ENCODE measurements around the gene SERINC2. TPM values are rescaled to one million over a fixed set of nuclear protein-coding genes. Genes with fewer than 3 reads are reported as not detected.
"Not testable (repeated sequence)": the region's sequence is repeated elsewhere in the genome, so short reads cannot be mapped to it uniquely, and the experiment has no call there.

SERINC2 gene
- total RNA-seq, 1 donor from 2014 or later: 17.4 TPM

GRCh38 chr1:31425301-31426081 lies 12.5 kb downstream of the SERINC2 start:
- intact Hi-C loops (cut with DNase I): loop anchor here (10.0 kb wide), 1 partner anchor 241 kb away; no protein-coding TSS in a partner anchor
- no peaks in the 10 kb centered on the region for H3K9me3 ChIP-seq
- no peak overlapping the region for H3K4me3 ChIP-seq
- H3K27me3 ChIP-seq: no peaks in the 10 kb centered on the region
- H3K36me3 ChIP-seq: no peaks in the 10 kb centered on the region
- DNase-seq (ENCODE audit: extremely low spot score in 2 of 2): no peak
- H3K27ac ChIP-seq: no peak overlapping the region
- TF ChIP-seq POLR2A (IDR thresholded peaks at IDR 0.05): no peak
- no peak for TF ChIP-seq POLR2AphosphoS5 (IDR thresholded peaks at IDR 0.05; ENCODE audit: insufficient read depth in 1 of 2, low read depth in 1 of 2)
- TF ChIP-seq CTCF (IDR thresholded peaks at IDR 0.05): no peak
- H3K4me1 ChIP-seq: no peaks in the 10 kb centered on the region

DNA sequence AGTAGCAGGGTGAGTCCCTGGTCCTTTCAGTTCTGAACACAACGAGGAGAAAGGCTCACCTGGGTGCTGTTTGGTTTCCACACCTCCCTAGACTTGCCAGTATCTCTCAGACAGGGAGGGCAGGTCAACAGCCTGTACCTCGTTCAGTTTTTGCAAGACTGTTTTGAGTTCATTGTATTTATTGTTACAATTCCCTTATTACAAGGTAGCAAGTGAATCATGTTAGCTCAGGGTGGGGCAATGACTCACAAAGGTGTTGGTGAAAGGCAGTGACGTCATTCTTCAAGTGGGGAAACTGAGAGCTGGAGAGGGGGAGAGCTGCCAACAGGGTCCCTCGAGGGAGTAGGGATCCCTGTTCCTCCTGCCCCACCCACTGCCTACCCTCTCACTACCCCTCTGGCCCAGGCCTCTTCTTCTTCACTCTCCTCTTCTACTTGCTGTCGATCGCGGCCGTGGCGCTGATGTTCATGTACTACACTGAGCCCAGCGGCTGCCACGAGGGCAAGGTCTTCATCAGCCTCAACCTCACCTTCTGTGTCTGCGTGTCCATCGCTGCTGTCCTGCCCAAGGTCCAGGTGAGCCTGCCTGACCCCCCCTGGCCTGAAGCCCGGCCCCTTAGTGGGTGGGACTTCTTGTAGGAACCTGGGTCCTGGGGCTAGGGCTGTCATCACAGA lies 13.4 kb downstream of the SERINC2 start:
- no peak overlapping the region for H3K27ac ChIP-seq
- H3K4me1 ChIP-seq: no peaks in the 10 kb centered on the region
- H3K9me3 ChIP-seq: no peaks in the 10 kb centered on the region
- H3K27me3 ChIP-seq: no peaks in the 10 kb centered on the region
- no peak for DNase-seq (ENCODE audit: extremely low spot score in 2 of 2)
- H3K4me3 ChIP-seq: no peak overlapping the region
- intact Hi-C loops (cut with DNase I): loop anchor here (10.0 kb wide), 1 partner anchor 242 kb away; no protein-coding TSS in a partner anchor
- TF ChIP-seq POLR2AphosphoS5 (IDR thresholded peaks at IDR 0.05; ENCODE audit: insufficient read depth in 1 of 2, low read depth in 1 of 2): no peak
- no peaks in the 10 kb centered on the region for H3K36me3 ChIP-seq

- no peak for TF ChIP-seq POLR2A (IDR thresholded peaks at IDR 0.05)
- no peak for TF ChIP-seq POLR2AphosphoS5 (IDR thresholded peaks at IDR 0.05; ENCODE audit: insufficient read depth in 1 of 2, low read depth in 1 of 2)
- no peak for TF ChIP-seq CTCF (IDR thresholded peaks at IDR 0.05)
- intact Hi-C loops (cut with DNase I): loop anchor here (10.0 kb wide), 1 partner anchor 243 kb away; no protein-coding TSS in a partner anchor
- H3K27ac ChIP-seq: no peak overlapping the region
Measured at GRCh38 chr1:31427322-31427721, 14.3 kb downstream of the SERINC2 start.

GRCh38 chr1:31428436-31429221 lies 15.6 kb downstream of the SERINC2 start:
- TF ChIP-seq POLR2AphosphoS5 (IDR thresholded peaks at IDR 0.05; ENCODE audit: insufficient read depth in 1 of 2, low read depth in 1 of 2) (no peak), CTCF (IDR thresholded peaks at IDR 0.05) (no peak), POLR2A (IDR thresholded peaks at IDR 0.05) (no peak)
- H3K4me1 ChIP-seq: no peaks in the 10 kb centered on the region

More at GRCh38 chr1:31427322-31427721, 14.3 kb downstream of the SERINC2 start:
- no peaks in the 10 kb centered on the region for H3K9me3 ChIP-seq
- H3K36me3 ChIP-seq: no peaks in the 10 kb centered on the region
- H3K27me3 ChIP-seq: no peaks in the 10 kb centered on the region
- no peak overlapping the region for H3K4me3 ChIP-seq
- DNase-seq (ENCODE audit: extremely low spot score in 2 of 2): no peak
- no peaks in the 10 kb centered on the region for H3K4me1 ChIP-seq

GRCh38 chr1:31429583-31429982 lies 16.6 kb downstream of the SERINC2 start:
- TF ChIP-seq POLR2AphosphoS5 (IDR thresholded peaks at IDR 0.05; ENCODE audit: insufficient read depth in 1 of 2, low read depth in 1 of 2) (no peak), CTCF (IDR thresholded peaks at IDR 0.05) (no peak)
- no peak overlapping the region for H3K4me3 ChIP-seq
- no peaks in the 10 kb centered on the region for H3K36me3 ChIP-seq
- H3K4me1 ChIP-seq: no peaks in the 10 kb centered on the region
- intact Hi-C loops (cut with DNase I): loop anchor here (10.0 kb wide), 1 partner anchor 245 kb away; no protein-coding TSS in a partner anchor
- H3K9me3 ChIP-seq: no peaks in the 10 kb centered on the region
- DNase-seq (ENCODE audit: extremely low spot score in 2 of 2): no peak
- H3K27me3 ChIP-seq: no peaks in the 10 kb centered on the region
- H3K27ac ChIP-seq: no peak overlapping the region

More at GRCh38 chr1:31428436-31429221, 15.6 kb downstream of the SERINC2 start:
- Histone ChIP-seq H3K36me3 (no peaks in the 10 kb centered on the region), H3K9me3 (no peaks in the 10 kb centered on the region), H3K27ac (no peak overlapping the region), H3K4me3 (no peak overlapping the region), H3K27me3 (no peaks in the 10 kb centered on the region)
- DNase-seq (ENCODE audit: extremely low spot score in 2 of 2): no peak
- intact Hi-C loops (cut with DNase I): loop anchor here (10.0 kb wide), 1 partner anchor 244 kb away; no protein-coding TSS in a partner anchor

DNA sequence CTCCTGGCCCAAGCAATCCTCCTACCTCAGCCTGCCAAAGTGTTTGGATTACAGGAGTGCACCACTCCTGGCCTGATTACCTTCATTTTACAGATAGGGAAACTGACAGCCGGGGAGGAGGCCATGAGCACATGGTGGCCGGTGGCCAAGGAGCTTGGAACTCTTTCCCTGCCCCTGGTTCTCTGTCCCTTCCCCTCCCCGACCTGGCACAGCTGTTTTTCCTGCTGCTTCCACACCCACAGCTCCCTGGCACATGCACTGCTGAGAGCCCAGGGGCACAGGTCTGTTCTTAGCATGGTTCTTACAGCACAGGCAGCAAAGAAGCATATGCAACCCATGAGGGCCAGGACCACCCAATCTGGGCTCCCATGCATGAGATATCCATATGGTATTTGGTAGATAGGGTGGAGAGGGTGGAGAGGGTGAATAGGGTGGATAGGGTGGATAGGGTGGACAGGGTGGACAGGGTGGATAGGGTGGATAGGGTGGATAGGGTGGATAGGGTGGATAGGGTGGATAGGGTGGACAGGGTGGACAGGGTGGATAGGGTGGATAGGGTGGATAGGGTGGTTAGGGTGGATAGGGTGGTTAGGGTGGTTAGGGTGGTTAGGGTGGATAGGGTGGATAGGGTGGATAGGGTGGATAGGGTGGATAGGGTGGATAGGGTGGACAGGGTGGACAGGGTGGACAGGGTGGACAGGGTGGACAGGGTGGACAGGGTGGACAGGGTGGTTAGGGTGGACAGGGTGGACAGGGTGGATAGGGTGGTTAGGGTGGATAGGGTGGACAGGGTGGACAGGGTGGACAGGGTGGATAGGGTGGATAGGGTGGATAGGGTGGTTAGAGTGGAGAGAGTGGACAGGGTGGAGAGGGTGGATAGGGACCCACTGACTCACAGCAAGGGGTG lies 18.6 kb downstream of the SERINC2 start:
- H3K4me1 ChIP-seq; intact Hi-C loops (cut with DNase I); H3K27ac ChIP-seq; H3K4me3 ChIP-seq; H3K36me3 ChIP-seq; H3K27me3 ChIP-seq; DNase-seq (ENCODE audit: extremely low spot score in 2 of 2); H3K9me3 ChIP-seq: not testable (repeated sequence)

Data from vagina (tissue), 2 donors.